HepG2 (cell line): ENCODE results near the gene CDH13. TPM values are rescaled to one million over a fixed set of nuclear protein-coding genes. Genes with fewer than 3 reads are reported as not detected.

ENCODE experiments used
- ATAC-seq: fragments of 200-7000 bp; cut with Tn5 transposase; 3 replicates; pipeline ENCODE4 v1.9.1; 2020; ENCODE audit warnings: mild to moderate bottlenecking, moderate library complexity
- BruUV-seq: library from RNA; stranded (reverse); fragments of 400-500 nt; replicated peaks from 2 replicates; lab custom pipeline; 2021; lab: Mats Ljungman, UMichigan
- CTCF ChIA-PET: fragments of 300-600 bp; formaldehyde crosslinking; extraction: SDS; loops from one replicate; lab custom pipeline; 2021; ENCODE audit warnings: low total read pairs, inconsistent platforms, low intra/inter-chr PET ratio; lab: Yijun Ruan, JAX
- POLR2A ChIA-PET: fragments of 350-600 bp; sonication (Branson Sonifier 250); formaldehyde crosslinking; loops from one replicate; lab custom pipeline; 2020; ENCODE audit warnings: antibody characterized with exemption, inconsistent platforms; lab: Yijun Ruan, JAX
- DNase-seq: peaks from one replicate; pipeline ENCODE4 v3.0.0-alpha.2; 2015; ENCODE audit warnings: low spot score
- FAIRE-seq: peaks from 3 replicates; lab custom pipeline; 2011; peaks lifted over from hg19 to GRCh38; lab: Jason Lieb, UNC
- H2AFZ ChIP-seq: one replicate; pipeline ENCODE4 v1.6.1; 2011; ENCODE audit warnings: low read length, inconsistent platforms
- H3K27ac ChIP-seq: fragments of 300-600 bp; 3 replicates; pipeline ENCODE4 v1.8.0; 2011; ENCODE audit warnings: mixed run types, mild to moderate bottlenecking, mixed read lengths, low read length, inconsistent platforms; ENCODE audit not compliant: insufficient read depth; ENCODE audit errors: extremely low read length
- H3K27me3 ChIP-seq, 2 experiments: fragments of 200-600 bp in 1 of 2; 2 replicates in 1 of 2; 3 replicates in 1 of 2; pipeline versions ENCODE4 v1.6.0 to v1.8.0; 2011; ENCODE audit warnings: low read length in 2 of 2, mild to moderate bottlenecking in 2 of 2, moderate library complexity in 2 of 2, inconsistent platforms in 1 of 2; ENCODE audit not compliant: insufficient read depth in 2 of 2, control insufficient read depth in 1 of 2
- H3K36me3 ChIP-seq, 2 experiments: fragments of 200-600 bp in 1 of 2; replicated peaks in 1 of 2; 2 replicates in 1 of 2; 3 replicates in 1 of 2; pipeline versions ENCODE4 v1.5.1 to v1.8.0; 2011; ENCODE audit warnings: low read length in 2 of 2, inconsistent platforms in 1 of 2; ENCODE audit not compliant: insufficient read depth in 2 of 2, control insufficient read depth in 1 of 2
- H3K4me1 ChIP-seq: 2 replicates; pipeline ENCODE4 v1.5.1; 2012; ENCODE audit warnings: low read length, inconsistent platforms; ENCODE audit not compliant: insufficient read depth
- H3K4me2 ChIP-seq: 2 replicates; pipeline ENCODE4 v1.6.0; 2011; ENCODE audit warnings: low read depth, low read length, inconsistent platforms
- H3K4me3 ChIP-seq, 3 experiments: fragments of 200-600 bp in 1 of 3; sonication (generic), shearing (Covaris generic) in 1 of 3; replicated peaks in 1 of 3; 2 replicates each; pipeline ENCODE4 v1.5.1; 2011 to 2016; ENCODE audit warnings: low read length in 3 of 3, inconsistent platforms in 2 of 3, low read depth in 2 of 3, mild to moderate bottlenecking in 2 of 3, control low read depth in 1 of 3, mixed read lengths in 1 of 3; ENCODE audit not compliant: insufficient read depth in 1 of 3
- H3K79me2 ChIP-seq: one replicate; pipeline ENCODE4 v1.6.1; 2011; ENCODE audit warnings: low read length, inconsistent platforms; ENCODE audit not compliant: insufficient read depth
- H3K9ac ChIP-seq: 2 replicates; pipeline ENCODE4 v1.6.0; 2011; ENCODE audit warnings: mild to moderate bottlenecking, low read depth, low read length, inconsistent platforms; ENCODE audit not compliant: insufficient read depth
- H3K9me3 ChIP-seq: 2 replicates; pipeline ENCODE4 v1.5.1; 2012; ENCODE audit warnings: mild to moderate bottlenecking, low read length
- H4K20me1 ChIP-seq: 2 replicates; pipeline ENCODE4 v1.6.0; 2011; ENCODE audit warnings: inconsistent platforms, mild to moderate bottlenecking, low read length, moderate library complexity; ENCODE audit not compliant: insufficient read depth
- ARHGAP35 ChIP-seq: sonication (generic); formaldehyde crosslinking; IDR thresholded peaks from 2 replicates; pipeline ENCODE4 v1.9.0; 2022; ENCODE audit warnings: mild to moderate bottlenecking, inconsistent platforms, moderate library complexity, missing genetic modification reagents, borderline replicate concordance
- CSRNP1 ChIP-seq: sonication (generic); formaldehyde crosslinking; IDR thresholded peaks from 2 replicates; pipeline ENCODE4 v1.8.1; 2023; ENCODE audit warnings: mild to moderate bottlenecking, missing genetic modification reagents
- ERF ChIP-seq: IDR thresholded peaks from 2 replicates; pipeline ENCODE4 v1.6.1; 2018; ENCODE audit warnings: missing biosample characterization, missing genetic modification reagents
- HOXA3 ChIP-seq: sonication (generic); formaldehyde crosslinking; IDR thresholded peaks from 2 replicates; pipeline ENCODE4 v1.5.0; 2020; ENCODE audit warnings: missing genetic modification reagents
- LRRFIP1 ChIP-seq: sonication (generic); formaldehyde crosslinking; conservative IDR thresholded peaks from 2 replicates; pipeline ENCODE4 v1.4.0; 2020; ENCODE audit warnings: missing genetic modification reagents
- MEIS2 ChIP-seq: sonication (generic); formaldehyde crosslinking; IDR thresholded peaks from 2 replicates; pipeline ENCODE4 v1.9.0; 2021; ENCODE audit warnings: mild to moderate bottlenecking, missing genetic modification reagents
- MXD3 ChIP-seq: IDR thresholded peaks from 2 replicates; pipeline ENCODE4 v1.6.1; 2016; ENCODE audit warnings: mild to moderate bottlenecking, missing biosample characterization, missing genetic modification reagents
- PPARG ChIP-seq: conservative IDR thresholded peaks from 2 replicates; pipeline ENCODE4 v1.6.1; 2016; ENCODE audit warnings: missing biosample characterization, missing genetic modification reagents
- ZBTB46 ChIP-seq: sonication (generic); formaldehyde crosslinking; IDR thresholded peaks from 2 replicates; pipeline ENCODE4 v1.4.0; 2020; ENCODE audit warnings: mild to moderate bottlenecking, missing genetic modification reagents, borderline replicate concordance
- ZFP1 ChIP-seq: IDR thresholded peaks from 2 replicates; pipeline ENCODE4 v1.6.1; 2016
- ZNF20 ChIP-seq: sonication (generic); formaldehyde crosslinking; IDR thresholded peaks from 2 replicates; pipeline ENCODE4 v1.4.0; 2020; ENCODE audit warnings: mild to moderate bottlenecking, moderate library complexity, missing genetic modification reagents
- ZNF230 ChIP-seq: sonication (generic); formaldehyde crosslinking; IDR thresholded peaks from 2 replicates; pipeline ENCODE4 v1.4.0; 2020; ENCODE audit warnings: mild to moderate bottlenecking, missing genetic modification reagents
- ZNF841 ChIP-seq: sonication (generic); formaldehyde crosslinking; IDR thresholded peaks from 2 replicates; pipeline ENCODE4 v1.8.1; 2023; ENCODE audit warnings: missing genetic modification reagents, borderline replicate concordance
- ZSCAN25 ChIP-seq: sonication (generic); formaldehyde crosslinking; IDR thresholded peaks from 2 replicates; pipeline ENCODE4 v1.8.0; 2022; ENCODE audit warnings: mild to moderate bottlenecking, missing genetic modification reagents
- WGBS: methylation state at CpG from one replicate; pipeline ENCODE4 v1.1.6; 2017; ENCODE audit warnings: low lambda C conversion rate; 5-methylcytosine and 5-hydroxymethylcytosine counted together
- in situ Hi-C: cut with HindIII; loops from 2 replicates; pipeline ENCODE4 v1.10.0; 2017; ENCODE audit warnings: low pct_unique_long_range_greater_than_20kb; ENCODE audit not compliant: extremely low pct_ligation_motif_present
- intact Hi-C: fragments of 100-400 bp; cut with micrococcal nuclease; formaldehyde crosslinking; loops from one replicate; pipeline ENCODE4 v1.10.0; 2022; ENCODE audit not compliant: unreplicated experiment
- polyA plus RNA-seq, 8 experiments: library from polyadenylated mRNA; depleted of rRNA in 3 of 8; stranded (reverse) in 7 of 8; unstranded in 1 of 8; fragments of >200 nt; fragmentation: Illumina TruSeq in 4 of 8; extraction: Trizol in 4 of 8; gene quantifications; 2 replicates each; pipeline versions ENCODE4 v1.2.1 to v1.2.3, GENCODE V29; 2011 to 2016; ENCODE audit warnings: low read depth in 4 of 8, missing spikeins in 1 of 8, mixed read lengths in 1 of 8; ENCODE audit not compliant: insufficient read depth in 1 of 8
- total RNA-seq, 5 experiments: library from RNA; depleted of rRNA; stranded (reverse); fragments of >200 nt; fragmentation: Illumina TruSeq; extraction: Trizol; gene quantifications; 2 replicates each; pipeline ENCODE4 v1.2.3, GENCODE V29; 2016; ENCODE audit warnings: low read depth in 1 of 5

CDH13 gene
- total and polyA plus RNA-seq, 2 of the 13 experiments (the other 11 are each of a cell fraction or from before 2014, with no cell fraction given): not detected

GRCh38 chr16:82878466-82878865 is 251.7 kb downstream of the CDH13 start:
- in situ Hi-C loops (no loop called here), intact Hi-C loops (no loop called here)
- H3K4me2 ChIP-seq: no peak overlapping the region
- FAIRE-seq: no peak
- no peak overlapping the region for H3K4me3 ChIP-seq
- no peak overlapping the region for H3K9ac ChIP-seq
- H3K27me3 ChIP-seq: no peaks in the 10 kb centered on the region
- H4K20me1 ChIP-seq: no peaks in the 10 kb centered on the region
- 2% methylated on average over 5 of the region's 5 CpGs for WGBS
- H3K27ac ChIP-seq: no peak overlapping the region
- no peak overlapping the region for H2AFZ ChIP-seq
- POLR2A ChIA-PET: no interaction called here
- TF ChIP-seq ZNF20 (CRISPR knock-in tag): no peak
- TF ChIP-seq ZFP1 (CRISPR knock-in tag): no peak
- no peak for TF ChIP-seq ARHGAP35 (CRISPR knock-in tag)
- no peak for TF ChIP-seq ZNF841 (CRISPR knock-in tag)
- no peak for TF ChIP-seq MEIS2 (CRISPR knock-in tag)
- no peak for TF ChIP-seq PPARG (CRISPR knock-in tag)
- TF ChIP-seq LRRFIP1 (CRISPR knock-in tag): no peak
- no peak for TF ChIP-seq ZNF230
- TF ChIP-seq MXD3 (CRISPR knock-in tag): no peak
- TF ChIP-seq HOXA3 (CRISPR knock-in tag): no peak
- TF ChIP-seq ERF (CRISPR knock-in tag): no peak
- TF ChIP-seq ZBTB46 (CRISPR knock-in tag): no peak
- TF ChIP-seq ZSCAN25 (CRISPR knock-in tag): no peak
- TF ChIP-seq CSRNP1 (CRISPR knock-in tag): no peak
- CTCF ChIA-PET: no interaction called here
- no peak for DNase-seq
- no TSS peak for BruUV-seq
- H3K9me3 ChIP-seq: peaks cover 34% of the 10 kb centered on the region
- ATAC-seq: no peak
- H3K79me2 ChIP-seq: no peaks in the 10 kb centered on the region
- no peaks in the 10 kb centered on the region for H3K36me3 ChIP-seq
- no peaks in the 10 kb centered on the region for H3K4me1 ChIP-seq
